GM19023 (cell line): Measurements from ENCODE around the gene KCNMA1.
"Not testable (repeated sequence)": the region's sequence is repeated elsewhere in the genome, so short reads cannot be mapped to it uniquely, and the experiment has no call there.

ENCODE experiments used
- ATAC-seq: cut with Tn5 transposase; IDR thresholded peaks from one replicate; pipeline ENCODE4 v1.9.1; 2021; ENCODE audit warnings: mild to moderate bottlenecking, moderate library complexity; ENCODE audit not compliant: unreplicated experiment

Gene KCNMA1

GRCh38 chr10:77405771-77406241 is 231.8 kb downstream of the KCNMA1 start:
- ATAC-seq, result peak; percentile 51

DNA sequence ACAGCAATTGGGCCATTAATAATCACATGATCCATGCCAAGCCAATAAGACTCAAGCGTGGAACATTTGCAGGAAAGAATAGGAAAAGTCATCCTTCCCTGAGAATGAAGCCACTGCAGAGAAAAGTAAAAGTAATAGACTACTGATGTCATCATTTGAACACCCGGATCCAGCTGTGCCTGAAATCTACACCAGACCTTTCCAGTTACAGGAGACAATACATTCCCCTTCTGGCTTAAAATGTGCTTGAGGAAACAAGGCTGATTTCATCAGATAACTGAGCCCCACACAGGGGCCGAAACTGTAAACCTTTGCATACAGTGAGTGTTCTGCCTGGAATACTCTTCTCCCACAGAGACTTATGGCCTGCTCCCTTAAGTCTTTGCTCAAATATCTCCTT is 232.8 kb downstream of the KCNMA1 start:
- ATAC-seq, result no peak

DNA sequence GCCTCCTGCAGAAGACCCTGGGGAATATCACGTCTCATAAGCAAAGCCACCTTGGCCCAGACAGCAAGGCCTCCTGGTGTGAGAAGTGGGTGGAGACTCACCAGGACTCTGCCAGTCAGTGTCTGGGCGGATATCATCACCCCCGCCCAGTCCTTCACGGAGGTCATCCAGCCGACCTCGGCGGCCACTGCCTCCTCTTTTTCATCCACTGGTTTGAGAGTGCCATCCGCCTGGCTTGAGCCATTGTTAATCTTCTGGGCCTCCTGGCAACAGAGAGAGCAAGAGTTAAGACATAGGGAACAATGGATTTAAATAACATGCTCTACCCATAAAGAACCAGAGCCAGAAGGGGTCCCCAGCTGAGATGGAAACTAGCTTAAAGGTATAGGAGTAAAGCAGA is 233.8 kb downstream of the KCNMA1 start:
- no peak for ATAC-seq

DNA sequence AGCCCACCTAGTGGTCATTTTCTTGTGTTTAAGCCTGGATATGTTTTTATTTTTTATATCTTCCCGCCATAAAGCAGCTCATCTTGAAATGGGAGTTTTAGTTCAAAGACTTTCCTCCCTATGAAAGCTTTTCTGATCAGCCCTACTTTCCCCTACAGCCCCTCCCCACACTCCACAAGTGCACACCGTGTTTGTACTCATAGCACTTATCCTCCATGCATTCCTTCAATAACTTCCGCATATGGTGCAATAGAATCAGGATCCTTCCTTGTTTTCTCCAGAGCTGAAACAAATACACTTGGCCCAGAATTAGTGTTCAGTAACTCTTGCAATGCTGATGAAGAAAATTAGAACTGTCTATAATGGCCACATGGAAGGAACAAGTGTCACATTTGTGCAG is 235.9 kb downstream of the KCNMA1 start:
- no peak for ATAC-seq

DNA sequence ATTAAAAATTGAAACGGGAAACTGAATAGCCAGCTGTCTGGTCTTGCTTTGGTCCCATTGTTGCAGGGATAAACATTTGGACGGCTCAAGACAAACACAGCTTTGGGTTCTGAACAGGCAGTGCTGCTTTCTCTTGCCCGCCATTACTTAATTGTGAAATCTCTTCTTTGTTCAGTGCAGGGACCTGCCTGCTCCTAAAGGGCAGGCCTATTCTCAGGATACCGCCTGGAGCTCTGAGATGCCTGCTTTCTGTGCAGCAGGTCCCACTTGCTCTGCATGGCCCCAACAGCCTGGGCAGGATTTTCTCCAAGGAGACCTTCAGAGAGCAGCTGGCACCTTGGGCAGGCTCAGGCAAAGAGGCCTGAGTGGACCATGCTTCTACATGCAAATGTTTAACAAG is 237.6 kb downstream of the KCNMA1 start:
- ATAC-seq, result no peak

- ATAC-seq, result no peak
These were observed 238.4 kb downstream of the KCNMA1 start for GRCh38 chr10:77398986-77399755.

DNA sequence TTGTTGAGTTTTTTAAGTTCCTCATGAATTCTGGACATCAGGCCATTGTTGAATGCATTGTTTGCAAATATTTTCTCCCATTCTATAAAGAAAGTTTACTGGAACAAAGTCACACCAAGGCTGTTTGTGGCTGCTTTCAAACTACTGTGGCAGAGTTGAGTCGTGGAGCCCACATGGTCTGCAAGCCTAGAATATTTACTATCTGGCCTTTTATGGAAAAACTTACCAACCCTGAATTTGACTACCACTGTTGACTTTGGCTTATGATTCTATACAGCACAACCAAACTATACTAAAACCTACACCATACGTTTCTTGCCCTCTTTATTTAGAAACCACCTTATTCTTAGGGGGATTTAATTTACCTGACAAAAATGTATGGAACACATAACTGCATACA is 239.1 kb downstream of the KCNMA1 start:
- ATAC-seq, result no peak

DNA sequence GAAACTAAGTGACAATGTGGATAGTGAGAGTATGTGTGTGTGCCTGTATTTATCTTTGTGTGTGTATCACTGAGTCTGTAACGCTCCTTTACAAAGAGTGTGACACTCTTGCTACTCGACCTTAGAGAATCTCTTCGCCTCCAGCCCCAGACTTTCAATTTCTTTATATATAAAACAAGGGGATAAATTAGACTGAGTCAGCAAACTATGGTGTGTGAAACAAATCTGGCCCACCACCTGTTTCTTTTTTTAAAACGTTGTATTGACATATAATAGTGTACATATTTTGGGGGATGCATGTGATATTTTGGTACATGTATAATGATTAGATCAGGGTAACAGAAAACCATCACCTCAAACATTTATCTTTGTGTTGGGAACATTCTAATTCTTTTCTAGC is 240.5 kb downstream of the KCNMA1 start:
- no peak for ATAC-seq

- ATAC-seq, result no peak
These were observed 241.3 kb downstream of the KCNMA1 start for GRCh38 chr10:77396290-77396689.

GRCh38 chr10:77393821-77394501 is 243.6 kb downstream of the KCNMA1 start:
- ATAC-seq, result no peak

- ATAC-seq, result no peak
These were observed 244.2 kb downstream of the KCNMA1 start for GRCh38 chr10:77393411-77393810.

DNA sequence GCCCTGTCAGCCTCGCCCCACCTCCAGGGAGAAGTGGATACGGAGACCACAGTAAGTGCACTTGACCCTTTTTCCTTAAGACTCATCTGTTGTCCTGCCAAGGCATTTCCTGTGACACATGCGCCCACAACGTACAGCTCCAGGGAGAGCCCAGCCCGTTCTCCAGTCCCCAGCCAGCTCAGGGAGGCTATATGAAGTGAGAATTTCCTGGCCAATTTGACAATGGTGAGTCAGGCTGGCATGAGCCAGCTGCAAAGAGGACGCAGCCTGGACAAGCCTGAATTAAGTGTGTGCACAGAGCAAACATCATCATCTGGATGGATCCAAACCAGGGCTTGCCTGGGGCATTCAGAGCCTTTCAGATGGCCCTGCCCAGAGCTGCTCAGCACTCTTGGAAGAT is 244.8 kb downstream of the KCNMA1 start:
- ATAC-seq, result no peak

- no peak for ATAC-seq
These were observed 245.3 kb downstream of the KCNMA1 start for GRCh38 chr10:77392236-77392721.

DNA sequence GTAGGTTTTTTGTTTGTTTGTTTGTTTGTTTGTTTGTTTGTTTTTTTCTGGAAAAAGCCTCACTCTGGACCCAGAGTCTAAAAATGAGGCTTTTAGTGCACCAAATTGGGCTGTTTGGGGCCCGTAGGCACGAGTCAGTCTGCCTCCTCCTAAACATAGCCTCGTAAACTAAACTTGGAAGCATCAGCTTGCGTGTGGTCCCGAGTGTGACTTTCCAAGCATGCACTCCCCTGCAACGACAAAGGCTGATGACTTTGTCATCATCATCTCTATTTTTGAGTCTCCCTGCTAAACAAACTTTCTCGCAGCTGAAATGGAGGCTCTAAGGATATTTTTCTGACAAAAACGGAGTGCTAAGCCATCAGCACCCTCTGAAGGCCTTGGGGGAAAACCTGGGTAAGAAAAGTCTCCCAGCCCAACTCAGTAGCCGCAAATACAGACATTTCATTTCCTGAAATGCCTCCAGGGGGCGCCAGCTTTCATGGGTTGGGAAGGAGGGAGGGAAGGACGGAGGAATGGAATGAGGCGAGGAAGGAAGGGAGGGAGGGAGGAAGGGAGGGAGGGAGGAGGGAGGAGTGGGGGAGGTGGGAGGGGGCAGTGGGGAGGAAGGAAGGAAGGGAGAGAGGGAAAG is 245.9 kb downstream of the KCNMA1 start:
- no peak for ATAC-seq

DNA sequence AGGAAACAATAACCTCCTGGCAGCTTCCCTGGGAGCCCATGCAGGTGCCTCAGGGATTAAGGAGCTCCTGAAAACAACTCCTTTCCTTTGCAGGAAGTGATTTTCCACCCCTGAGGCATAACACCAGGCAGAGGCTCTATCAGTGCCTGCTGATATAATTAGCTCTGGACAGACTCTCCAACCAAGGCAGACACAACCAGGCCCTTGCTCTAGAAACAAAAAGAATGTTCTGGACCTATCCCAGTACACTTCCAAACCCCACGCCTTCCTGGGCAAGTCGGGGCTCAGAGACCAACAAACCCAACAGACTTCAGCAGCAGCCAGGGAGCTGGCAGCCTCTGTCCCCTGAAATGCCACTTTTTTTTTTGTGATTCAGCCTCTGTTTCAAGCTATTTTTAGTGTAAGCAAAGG is 247.1 kb downstream of the KCNMA1 start:
- no peak for ATAC-seq

- ATAC-seq, result no peak
These were observed 249.0 kb downstream of the KCNMA1 start for GRCh38 chr10:77388571-77389100.

DNA sequence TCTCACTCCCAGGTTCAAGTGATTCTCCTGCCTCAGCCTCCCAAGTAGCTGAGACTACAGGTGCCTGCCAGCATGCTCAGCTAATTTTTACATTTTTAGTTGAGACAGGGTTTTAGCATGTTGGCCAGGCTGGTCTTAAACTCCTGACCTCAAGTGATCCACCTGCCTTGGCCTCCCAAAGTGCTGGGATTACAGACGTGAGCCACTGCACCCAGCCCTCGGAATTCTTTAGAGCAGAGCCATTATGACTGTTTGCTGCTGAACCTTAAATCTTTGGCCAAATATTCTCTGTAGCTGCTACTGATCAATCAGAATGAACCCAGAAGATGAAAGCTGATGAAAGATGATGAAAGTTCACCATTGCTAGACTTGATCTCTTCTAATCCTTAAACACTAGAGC is 249.9 kb downstream of the KCNMA1 start:
- not testable (repeated sequence) for ATAC-seq

- ATAC-seq, result no peak
These were observed 250.4 kb downstream of the KCNMA1 start for GRCh38 chr10:77387247-77387646.

DNA sequence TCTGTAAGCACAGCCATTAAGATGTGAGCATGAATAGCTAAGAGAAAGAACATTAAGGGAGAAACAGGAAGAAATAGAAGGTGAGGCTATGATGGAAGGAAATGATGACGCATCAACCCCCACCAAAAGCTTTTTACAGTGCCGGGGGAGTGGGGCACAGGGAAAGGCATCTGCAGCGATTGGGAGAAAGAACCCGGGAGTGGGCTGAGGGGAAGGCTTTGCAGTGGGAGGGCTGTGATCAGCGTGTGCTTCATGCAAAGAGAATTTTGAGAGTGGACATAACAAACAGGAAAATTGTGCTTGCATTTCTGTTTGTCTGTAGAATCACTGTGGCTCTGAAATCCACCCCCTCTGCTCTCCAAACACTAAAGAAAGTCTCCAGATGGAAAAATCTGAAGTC is 250.8 kb downstream of the KCNMA1 start:
- ATAC-seq, result no peak

DNA sequence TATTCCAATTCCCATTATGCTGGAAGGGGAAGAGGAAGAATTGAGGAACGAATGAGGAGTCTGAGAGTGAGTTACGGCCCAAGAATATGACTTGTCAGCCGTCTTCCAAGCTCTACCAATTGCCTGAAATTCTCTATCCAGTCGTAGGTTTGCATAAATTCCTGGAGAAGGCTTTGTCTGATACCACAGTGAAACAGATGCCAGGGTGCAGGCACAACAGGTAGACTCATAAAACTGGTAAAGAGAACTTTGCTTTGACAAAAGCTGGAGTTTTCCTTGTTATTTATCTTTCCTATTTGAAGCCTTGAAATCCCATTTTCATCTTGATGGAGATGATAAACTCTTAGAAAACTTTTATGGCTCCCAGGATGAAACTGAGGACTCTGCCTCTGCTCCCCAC is 251.2 kb downstream of the KCNMA1 start:
- no peak for ATAC-seq

GRCh38 chr10:77385315-77385714 is 252.3 kb downstream of the KCNMA1 start:
- no peak for ATAC-seq
